ENCODE measurements around the gene FBLN2. TPM values are rescaled to one million over a fixed set of nuclear protein-coding genes. Genes with fewer than 3 reads are reported as not detected.

The FBLN2 gene
- polyA plus RNA-seq, 1 experiment: 15.5 TPM

- no peak for DNase-seq (ENCODE audit: low read depth, low spot score)
- POLR2A ChIA-PET: no interaction called here
- no peak overlapping the region for H3K27ac ChIP-seq (ENCODE audit: low read depth, low read length)
- CTCF ChIA-PET: interaction anchor here (1.0 to 21.5 kb wide), 3 partner anchors 8 to 143 kb away, joined by 3 to 695 read pairs (median 4); no protein-coding TSS in a partner anchor
- peaks cover 5% of the 10 kb centered on the region for H3K27me3 ChIP-seq (ENCODE audit: control insufficient read depth, insufficient read depth, low read length)
- no peak overlapping the region for H3K4me3 ChIP-seq (ENCODE audit: low read depth, low read length)
- no peak for TF ChIP-seq CTCF (IDR thresholded peaks at IDR 0.05; ENCODE audit: low read depth, low read length)
- H3K9me3 ChIP-seq (ENCODE audit: control insufficient read depth, insufficient read depth, low read length): no peaks in the 10 kb centered on the region
Measured at GRCh38 chr3:13642597-13642996, 93.7 kb downstream of the FBLN2 start.

DNA sequence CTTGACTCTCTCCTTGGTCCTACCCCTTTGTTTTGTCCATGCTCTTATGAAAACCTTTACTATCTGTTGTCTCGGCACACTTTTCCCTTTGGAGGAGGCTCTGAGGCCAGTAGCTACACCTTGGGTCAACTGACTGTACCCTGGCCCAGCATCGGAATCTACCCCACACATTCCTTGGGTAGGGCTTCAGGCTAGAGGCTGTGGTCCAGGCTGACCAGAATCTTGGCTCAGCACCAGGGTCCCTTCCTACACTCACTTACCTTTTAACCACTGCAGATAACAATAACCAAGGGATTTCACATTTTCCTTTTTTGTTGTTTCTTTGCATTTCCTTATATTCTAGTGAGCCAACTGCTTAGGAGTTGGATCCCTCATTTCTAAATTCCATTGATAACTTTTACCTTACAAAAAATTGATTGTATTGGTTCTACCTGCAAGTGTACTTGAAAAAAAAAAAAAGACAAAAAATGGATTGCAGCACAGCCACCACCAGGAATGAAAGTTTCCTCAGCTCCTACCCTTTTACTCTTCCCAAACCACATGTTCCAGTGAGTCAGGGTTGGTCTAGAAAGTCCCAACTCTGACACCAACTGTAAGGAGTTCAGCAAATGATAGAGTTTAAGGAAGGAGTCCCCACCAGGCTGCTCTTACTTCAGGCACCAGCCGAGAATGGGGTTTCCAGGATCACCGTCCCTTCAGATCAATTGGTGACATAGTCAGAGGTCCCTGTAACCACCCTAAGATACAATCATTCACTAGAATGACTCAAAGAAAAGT is 95.6 kb downstream of the FBLN2 start:
- H3K9me3 ChIP-seq (ENCODE audit: control insufficient read depth, insufficient read depth, low read length): no peaks in the 10 kb centered on the region
- no peak overlapping the region for H3K4me3 ChIP-seq (ENCODE audit: low read depth, low read length)
- ChIA-PET CTCF (interaction anchor here (1.1 to 21.5 kb wide), 4 partner anchors 11 to 553 kb away, joined by 3 to 695 read pairs (median 10); no protein-coding TSS in a partner anchor), POLR2A (no interaction called here)
- H3K27ac ChIP-seq (ENCODE audit: low read depth, low read length): no peak overlapping the region
- TF ChIP-seq CTCF (IDR thresholded peaks at IDR 0.05; ENCODE audit: low read depth, low read length): no peak
- DNase-seq (ENCODE audit: low read depth, low spot score): no peak
- H3K27me3 ChIP-seq (ENCODE audit: control insufficient read depth, insufficient read depth, low read length): peaks cover 7% of the 10 kb centered on the region

DNA sequence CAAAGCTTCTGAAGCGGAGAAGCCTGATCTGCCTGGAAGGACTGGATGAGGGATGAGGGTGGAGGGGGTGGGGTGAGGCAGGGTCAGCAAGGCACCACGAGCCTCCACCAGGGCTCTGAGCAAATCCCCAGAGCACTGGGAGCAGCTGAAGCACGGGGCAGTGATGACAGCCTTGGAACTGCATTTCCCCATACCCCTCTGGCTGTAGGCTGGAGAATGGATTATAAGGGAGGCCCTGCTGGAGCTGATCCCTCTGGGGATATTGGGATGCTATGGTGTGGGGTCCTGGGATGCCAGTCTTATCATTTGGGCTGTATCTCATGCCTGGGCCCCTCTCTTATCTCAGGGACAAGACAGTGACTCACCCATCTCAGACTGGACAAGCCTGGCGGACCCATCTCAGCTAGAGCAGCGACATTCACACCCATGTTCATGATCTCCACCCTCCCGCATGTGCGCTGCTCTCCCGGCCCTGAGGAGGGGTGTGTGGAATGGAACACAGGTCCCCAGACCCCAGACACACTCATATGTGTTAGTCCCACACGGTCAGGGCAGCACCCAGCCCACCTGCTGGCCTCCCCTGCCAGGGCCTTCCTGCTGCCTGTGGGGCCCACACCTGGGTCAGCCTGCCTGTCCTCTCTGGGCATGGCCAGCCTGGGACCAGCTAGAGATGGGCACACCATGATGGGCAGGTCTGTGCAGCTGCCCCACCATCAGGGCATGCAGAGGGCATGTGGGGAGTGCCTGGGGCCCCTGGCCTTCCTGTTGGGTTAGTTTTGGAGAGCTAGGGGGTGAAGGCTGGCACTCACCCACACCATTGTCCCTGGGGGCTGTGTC is 97.1 kb downstream of the FBLN2 start:
- peaks cover 10% of the 10 kb centered on the region for H3K27me3 ChIP-seq (ENCODE audit: control insufficient read depth, insufficient read depth, low read length)
- no peak for TF ChIP-seq CTCF (IDR thresholded peaks at IDR 0.05; ENCODE audit: low read depth, low read length)
- no peak overlapping the region for H3K4me3 ChIP-seq (ENCODE audit: low read depth, low read length)
- ChIA-PET POLR2A (no interaction called here), CTCF (interaction anchor here (0.7 to 21.5 kb wide), 7 partner anchors 11 to 1230 kb away, joined by 3 to 695 read pairs (median 9); no protein-coding TSS in a partner anchor)
- H3K27ac ChIP-seq (ENCODE audit: low read depth, low read length): no peak overlapping the region
- DNase-seq (ENCODE audit: low read depth, low spot score): no peak
- H3K9me3 ChIP-seq (ENCODE audit: control insufficient read depth, insufficient read depth, low read length): no peaks in the 10 kb centered on the region

DNA sequence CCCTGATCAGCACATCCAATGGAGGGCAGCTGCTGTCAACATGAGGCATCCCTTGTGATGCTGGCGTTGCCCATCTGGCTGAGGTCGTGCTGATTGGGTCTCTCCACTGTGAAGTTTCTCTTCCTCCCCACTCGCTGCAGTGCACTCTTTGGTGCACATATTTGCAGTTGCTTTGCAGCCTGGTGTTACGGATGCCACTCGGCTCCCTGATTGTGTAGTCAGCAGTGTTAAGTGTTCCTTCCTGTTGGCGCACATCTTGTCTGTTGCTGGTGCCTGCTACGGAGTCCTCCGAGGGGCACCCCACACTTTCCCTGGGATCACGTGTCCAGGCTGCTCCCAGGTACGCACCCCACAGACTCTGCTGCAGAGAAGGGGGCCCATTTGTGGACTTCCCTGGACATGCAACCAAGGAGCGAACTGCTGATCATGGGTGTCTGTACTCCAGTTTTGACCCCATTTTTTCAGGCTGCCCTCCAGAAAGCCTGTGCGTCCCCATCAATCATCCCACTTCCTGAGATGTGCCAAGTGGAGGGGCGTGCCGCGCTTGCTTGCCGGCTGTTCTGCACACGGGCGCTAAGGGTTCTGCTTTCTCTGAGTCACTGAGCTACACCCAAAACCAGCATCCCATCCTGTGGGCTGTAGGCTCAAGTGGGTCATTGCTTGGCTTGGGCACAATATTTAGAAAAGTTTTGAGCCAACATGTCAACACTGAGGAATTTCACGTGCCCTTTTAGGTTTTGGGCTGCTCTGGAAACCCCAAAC is 98.6 kb downstream of the FBLN2 start:
- ChIA-PET POLR2A (interaction anchor here (0.9 to 1.2 kb wide), 2 partner anchors 152 to 153 kb away, joined by 3 to 9 read pairs; no protein-coding TSS in a partner anchor), CTCF (interaction anchor here (0.5 to 21.5 kb wide), 34 partner anchors 10 to 1690 kb away, joined by 3 to 695 read pairs (median 4); partner anchors contain the start of gene HDAC11)
- no peak overlapping the region for H3K4me3 ChIP-seq (ENCODE audit: low read depth, low read length)
- H3K9me3 ChIP-seq (ENCODE audit: control insufficient read depth, insufficient read depth, low read length): no peaks in the 10 kb centered on the region
- TF ChIP-seq CTCF (IDR thresholded peaks at IDR 0.05; ENCODE audit: low read depth, low read length): no peak
- DNase-seq (ENCODE audit: low read depth, low spot score): no peak
- H3K27me3 ChIP-seq (ENCODE audit: control insufficient read depth, insufficient read depth, low read length): peaks cover 10% of the 10 kb centered on the region
- H3K27ac ChIP-seq (ENCODE audit: low read depth, low read length): no peak overlapping the region

Measured in AG04450 (cell line).